CD4-positive, alpha-beta T cell treated with Interferon gamma for 1 hour (primary cell): ENCODE measurements around the gene COX6A2.

Source experiments
- DNase-seq: peaks from one replicate; pipeline ENCODE4 v3.0.0-alpha.2; 2020

COX6A2 gene

GRCh38 chr16:31407406-31407805, 20.8 kb downstream of the COX6A2 start:
- DNase-seq = no peak

DNA sequence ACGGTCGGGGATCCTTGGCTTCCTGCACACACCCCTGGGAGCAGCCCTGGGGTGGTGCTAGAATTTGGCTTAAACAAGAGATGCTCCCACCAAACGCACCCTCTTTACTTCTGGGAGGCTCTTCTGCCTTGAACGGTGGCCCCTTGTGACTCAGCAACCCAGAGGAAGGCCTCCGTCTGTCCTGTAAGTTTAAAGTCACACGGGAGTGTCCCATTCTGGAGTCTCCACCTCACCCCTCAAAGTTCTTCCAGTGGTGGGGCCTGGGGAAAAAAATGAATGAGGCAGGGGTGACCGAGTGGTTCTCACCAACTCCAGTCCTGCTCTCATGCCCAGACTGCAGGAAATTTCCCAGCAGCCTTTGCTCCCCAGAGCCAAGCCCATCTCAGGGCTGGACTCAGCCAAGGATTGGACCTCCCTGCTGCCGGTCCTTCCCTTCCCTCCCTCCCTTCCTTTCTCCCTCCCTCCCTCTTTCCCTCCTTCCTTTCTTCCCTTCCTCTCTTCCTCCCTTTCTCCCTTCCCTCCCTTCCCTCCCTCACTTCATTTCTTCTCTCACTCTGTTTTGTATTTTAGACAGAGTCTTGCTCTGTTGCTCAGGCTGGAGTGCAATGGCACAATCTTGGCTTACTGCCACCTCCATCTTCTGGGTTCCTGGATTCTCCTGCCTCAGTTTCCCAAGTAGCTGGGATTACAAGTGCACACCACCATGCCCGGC, 23.7 kb downstream of the COX6A2 start:
- DNase-seq = no peak

DNA sequence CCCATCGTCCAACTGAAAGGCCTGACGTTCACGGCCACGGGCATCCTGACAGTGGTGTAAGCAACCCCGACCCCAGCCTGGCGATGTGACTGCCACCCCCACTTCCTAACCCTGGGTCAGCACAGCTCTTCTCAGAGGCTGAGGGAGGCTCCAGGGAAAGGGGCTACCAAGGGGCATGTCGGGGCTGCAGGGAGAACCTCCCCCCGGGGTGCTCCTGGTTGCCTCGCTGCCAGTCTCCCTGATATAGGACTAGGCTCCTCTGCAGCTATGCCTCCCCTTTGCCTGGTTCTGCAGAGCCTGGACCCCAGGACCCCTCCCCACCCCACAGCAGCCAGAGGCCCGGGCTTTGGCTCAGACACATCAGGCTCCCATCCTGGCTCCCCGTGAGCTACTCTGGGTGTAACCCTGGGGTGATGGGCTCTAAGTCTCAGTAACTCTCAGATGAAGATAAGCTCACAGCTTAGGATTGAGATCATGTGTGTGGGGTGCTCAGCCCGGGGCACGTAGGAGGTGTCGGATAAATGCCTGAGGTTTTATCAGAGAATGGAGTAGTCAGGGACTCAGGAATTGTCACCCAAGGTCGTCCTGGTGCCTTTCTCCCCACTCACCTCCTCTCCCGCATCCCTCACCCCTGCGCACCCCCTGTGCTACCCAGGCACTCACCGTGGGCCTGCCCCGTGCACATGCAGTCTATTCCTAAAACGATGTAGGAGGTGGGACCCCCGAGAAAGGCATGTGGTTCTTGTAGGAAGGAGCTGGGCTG, 24.4 kb downstream of the COX6A2 start:
- no peak for DNase-seq

DNA sequence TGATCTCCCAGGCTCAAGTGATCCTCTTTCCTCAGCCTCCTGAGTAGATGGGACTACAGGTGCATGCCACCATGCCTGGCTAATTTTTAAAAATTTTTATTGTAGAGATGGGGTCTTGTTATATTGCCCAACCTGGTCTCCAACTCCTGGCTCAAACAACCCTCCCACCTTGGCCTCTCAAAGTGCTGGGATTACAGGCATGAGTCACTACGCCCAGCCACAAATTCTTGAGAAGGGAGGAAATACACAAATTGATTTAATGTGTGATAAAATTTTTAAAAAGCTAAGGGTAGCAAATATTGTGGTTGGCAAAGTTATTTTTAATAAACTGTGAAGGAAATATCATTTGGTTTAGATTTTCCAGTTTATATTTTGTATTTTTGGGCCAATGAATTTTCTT, 25.5 kb downstream of the COX6A2 start:
- DNase-seq = no peak

DNA sequence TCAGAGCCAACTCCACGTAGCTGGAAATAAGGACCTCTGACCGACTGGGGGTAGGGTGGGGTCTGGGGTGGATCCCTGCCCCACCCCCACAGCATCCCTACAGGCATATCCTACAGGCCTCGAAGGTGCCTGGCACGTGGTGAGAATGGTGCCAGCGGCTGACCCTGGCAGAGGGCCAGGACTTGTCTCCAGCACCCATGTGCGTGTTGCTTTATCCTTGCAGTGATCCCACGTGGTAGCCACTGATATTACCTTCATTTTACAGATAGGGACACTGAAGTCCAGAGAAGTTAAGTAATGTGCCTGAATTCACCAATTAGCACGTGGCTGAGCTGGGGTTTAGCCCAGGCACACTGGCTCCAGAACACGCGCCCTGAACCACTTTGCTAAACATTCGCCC, 26.7 kb downstream of the COX6A2 start:
- DNase-seq = no peak

DNA sequence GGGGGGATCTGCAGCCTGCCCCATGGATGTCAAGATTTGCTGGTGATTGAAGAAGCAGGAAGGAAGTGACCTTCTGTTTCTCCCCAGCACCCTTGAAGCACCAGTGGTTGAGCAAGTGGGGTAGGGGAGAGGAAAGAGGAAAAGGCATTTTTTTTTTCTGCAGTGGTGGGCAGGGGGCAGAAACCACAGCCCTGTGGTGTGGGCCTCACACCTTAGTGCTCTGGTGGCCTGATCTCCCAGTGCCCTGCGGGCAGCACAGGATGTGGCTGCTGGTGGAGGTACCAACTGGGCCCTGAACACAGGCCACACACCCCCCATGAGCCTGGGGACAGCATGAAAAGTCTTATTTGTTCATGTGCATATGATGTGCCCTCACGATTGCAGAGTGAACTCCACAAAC, 28.0 kb downstream of the COX6A2 start:
- DNase-seq = peak; percentile 38

DNA sequence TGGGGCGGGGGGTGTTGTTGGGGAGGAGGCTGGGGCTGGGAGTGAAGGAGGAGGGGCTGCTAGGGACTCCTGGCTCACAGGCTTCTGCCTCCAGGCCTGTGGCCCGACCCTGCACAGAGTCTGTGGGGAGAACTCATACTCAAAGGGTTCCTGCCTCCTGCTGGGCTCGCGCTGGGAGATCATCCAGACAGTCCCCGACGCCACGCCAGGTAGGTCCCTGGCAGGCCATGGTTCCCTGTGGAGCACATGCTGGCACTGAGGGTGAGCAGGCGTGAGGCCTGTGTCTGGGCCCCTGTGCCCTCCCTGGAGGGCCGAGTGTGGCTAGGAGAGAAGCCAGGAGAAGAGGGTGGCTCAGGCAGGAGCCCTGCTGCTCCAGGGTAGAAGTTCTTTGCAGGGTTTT, 30.5 kb downstream of the COX6A2 start:
- DNase-seq = no peak

- DNase-seq = no peak
Observed at GRCh38 chr16:31397096-31397660, 31.0 kb downstream of the COX6A2 start.

- no peak for DNase-seq
Observed at GRCh38 chr16:31395647-31396046, 32.5 kb downstream of the COX6A2 start.

DNA sequence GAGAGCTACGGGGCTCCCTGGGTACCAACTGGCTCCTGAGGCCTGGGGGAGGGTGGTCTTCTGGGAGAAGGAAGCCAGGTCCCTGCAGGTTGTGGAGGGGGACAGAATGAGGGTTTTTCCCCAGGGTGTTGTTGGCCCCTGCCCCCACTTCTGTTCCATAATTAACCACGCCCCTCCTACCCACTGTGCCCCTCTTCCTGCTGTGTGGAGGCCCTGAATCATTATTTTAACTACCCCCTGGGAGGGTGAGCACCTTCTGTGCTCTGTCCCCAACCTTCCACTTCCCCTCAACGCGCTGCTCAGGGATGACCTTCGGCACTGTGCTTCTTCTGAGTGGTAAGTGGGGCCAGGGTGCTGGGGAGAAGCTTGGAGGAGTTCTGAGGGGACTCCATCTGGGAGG, 35.1 kb downstream of the COX6A2 start, which contains the start of gene ITGAD:
Gene ITGAD, plus strand, starts transcription at position 280 of the 400 bp plus-strand sequence. Its CDS starts 26 bp downstream, at position 306.
- DNase-seq = no peak

DNA sequence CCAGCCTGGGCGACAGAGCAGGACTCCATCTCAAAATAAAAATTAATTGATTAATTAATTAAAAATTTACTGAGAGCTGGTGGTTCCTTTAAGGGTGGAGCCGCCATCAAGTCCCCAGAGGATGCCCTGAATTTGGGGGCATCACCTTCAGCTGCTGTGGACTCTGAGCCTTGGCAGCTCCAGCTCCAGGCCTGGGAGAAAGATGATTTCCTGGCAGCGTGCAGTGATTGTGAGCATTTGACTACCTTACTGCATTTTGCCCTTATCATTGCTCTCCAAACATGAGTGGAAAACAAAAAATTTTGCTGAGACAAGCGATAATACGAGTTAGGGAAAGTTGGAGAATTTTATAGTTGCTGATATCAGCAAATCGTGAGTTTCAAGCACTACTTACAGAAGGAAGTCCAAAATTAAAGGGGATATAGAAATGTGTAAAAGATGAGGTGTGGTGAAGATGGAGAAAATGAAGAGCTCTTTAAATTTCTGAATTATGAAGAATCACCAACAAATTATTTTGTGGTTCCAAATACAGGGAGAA, 37.6 kb downstream of the COX6A2 start:
- DNase-seq = no peak

DNA sequence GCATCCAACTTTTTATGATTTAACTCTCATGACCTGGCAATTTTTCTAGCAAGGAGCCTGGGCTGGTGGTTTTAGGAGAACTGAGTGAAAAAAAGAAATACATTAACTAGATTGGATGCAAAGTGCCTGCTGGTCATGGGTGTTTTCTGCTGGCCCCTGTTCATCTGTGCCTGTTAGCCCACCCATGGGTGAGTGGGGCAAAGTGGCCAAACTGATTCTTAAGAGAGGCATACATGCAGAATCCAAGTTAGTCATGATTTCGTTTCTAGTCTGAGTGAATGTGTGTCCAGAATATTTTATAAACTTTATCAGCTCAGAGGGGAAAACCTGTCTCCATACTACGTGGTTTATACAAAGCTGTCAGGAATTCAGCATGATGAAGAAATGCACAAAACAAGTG, 39.6 kb downstream of the COX6A2 start:
- DNase-seq = no peak

DNA sequence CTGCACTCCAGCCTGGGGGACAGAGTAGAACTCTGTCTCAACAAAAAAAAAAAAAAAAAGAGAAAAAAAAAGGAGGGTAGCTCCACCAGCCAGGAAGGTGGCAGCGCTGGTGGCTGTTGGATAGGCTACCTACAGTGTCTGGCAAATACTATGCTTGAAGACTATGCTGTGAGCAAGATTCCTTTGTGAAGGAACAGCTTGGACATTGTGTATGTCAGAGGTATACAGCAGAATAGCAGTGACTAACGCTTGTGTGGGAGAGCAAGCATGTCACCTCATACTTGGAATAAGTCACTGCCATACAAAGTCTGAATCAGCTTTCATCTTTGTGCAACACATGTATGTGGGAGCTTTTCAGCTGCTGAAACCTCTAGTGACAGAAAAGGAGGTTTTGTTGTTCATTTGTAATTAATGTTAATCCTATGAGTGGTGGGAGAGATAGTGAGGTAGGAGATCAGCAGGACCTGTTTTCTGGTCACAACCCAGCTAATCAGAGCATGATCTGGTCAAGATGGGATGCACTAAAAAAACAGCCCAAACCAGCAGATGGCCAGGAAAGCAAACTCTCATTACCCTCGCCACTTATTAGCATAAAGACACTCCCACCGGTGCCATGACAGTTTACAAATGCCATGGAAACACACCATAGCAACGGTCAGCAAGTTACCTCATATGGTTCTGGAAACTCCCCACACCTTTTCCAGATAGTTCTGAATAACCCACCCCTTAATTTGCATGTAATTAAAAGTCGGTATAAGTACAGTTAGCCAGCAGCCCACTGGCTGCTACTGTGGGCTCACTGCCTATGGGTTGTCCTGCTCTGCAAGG, 41.8 kb downstream of the COX6A2 start:
- peak; percentile 39 for DNase-seq

DNA sequence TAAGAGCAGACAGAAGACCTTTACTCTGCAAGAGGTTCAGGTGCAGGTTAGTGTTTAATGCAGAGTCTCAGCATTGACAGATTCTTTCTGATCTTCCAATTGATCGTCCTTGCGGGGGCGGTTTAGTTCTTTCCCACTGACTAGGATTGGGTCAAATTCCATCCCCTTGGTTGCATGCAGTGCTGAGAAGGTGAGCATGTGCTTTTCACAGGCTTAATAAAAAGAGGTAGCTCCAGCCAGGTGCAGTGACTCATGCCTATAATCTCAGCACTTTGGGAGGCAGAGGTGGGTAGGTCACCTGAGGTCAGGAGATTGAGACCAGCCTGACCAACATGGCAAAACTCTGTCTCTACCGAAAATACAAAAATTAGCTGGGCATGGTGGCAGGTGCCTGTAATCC, 42.5 kb downstream of the COX6A2 start:
- no peak for DNase-seq

DNA sequence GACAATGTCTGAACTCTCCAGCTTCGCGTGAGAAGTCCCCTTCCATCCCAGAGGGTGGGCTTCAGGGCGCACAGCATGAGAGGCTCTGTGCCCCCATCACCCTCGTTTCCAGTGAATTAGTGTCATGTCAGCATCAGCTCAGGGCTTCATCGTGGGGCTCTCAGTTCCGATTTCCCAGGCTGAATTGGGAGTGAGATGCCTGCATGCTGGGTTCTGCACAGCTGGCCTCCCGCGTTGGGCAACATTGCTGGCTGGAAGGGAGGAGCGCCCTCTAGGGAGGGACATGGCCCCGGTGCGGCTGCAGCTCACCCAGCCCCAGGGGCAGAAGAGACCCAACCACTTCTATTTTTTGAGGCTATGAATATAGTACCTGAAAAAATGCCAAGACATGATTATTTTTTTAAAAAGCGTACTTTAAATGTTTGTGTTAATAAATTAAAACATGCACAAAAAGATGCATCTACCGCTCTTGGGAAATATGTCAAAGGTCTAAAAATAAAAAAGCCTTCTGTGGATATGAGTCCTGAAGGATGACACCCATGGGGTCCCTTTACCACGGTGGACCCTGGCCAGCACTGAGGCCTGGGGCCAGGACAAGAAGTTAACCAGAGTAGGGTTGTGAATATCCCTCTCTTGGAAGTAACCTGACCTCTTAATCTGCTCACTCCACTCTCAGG, 45.5 kb downstream of the COX6A2 start:
- peak; percentile 67 for DNase-seq

- DNase-seq = no peak
Observed at GRCh38 chr16:31380201-31380600, 48.0 kb downstream of the COX6A2 start.
